Left ventricle myocardium inferior (tissue), 1 donor: ENCODE results near the gene KRTAP29-1. TPM values are rescaled to one million over a fixed set of nuclear protein-coding genes. Genes with fewer than 3 reads are reported as not detected.
A peak's percentile ranks its signal among the peaks of the same experiment; 100 is the strongest.

Experiments
- DNase-seq: peaks from one replicate; pipeline ENCODE4 v3.0.0-alpha.2; 2020
- H3K27ac ChIP-seq: fragments of 200-600 bp; replicated peaks from 2 replicates; pipeline ENCODE4 v1.8.0; 2021
- H3K27me3 ChIP-seq: fragments of 200-600 bp; 2 replicates; pipeline ENCODE4 v1.8.0; 2021; ENCODE audit warnings: low read depth
- H3K36me3 ChIP-seq: fragments of 200-600 bp; 2 replicates; pipeline ENCODE4 v1.8.0; 2021
- H3K4me1 ChIP-seq: fragments of 200-600 bp; 2 replicates; pipeline ENCODE4 v1.8.0; 2021
- H3K4me3 ChIP-seq: fragments of 200-600 bp; 2 replicates; pipeline ENCODE4 v1.8.0; 2021; ENCODE audit warnings: mild to moderate bottlenecking, moderate library complexity
- H3K9me3 ChIP-seq: fragments of 200-600 bp; replicated peaks from 2 replicates; pipeline ENCODE4 v1.8.0; 2021
- intact Hi-C: fragments of 100-400 bp; cut with micrococcal nuclease; formaldehyde crosslinking; loops from one replicate; pipeline ENCODE4 v1.11.0; 2022
- total RNA-seq: library from RNA; stranded (reverse); fragmentation: NEBNext Ultra II Directional; extraction: Animal tissue kit (Norgen Biotek cat#: 25700); gene quantifications from one replicate; pipeline ENCODE4 v1.2.1, GENCODE V29; 2021
- TF ChIP-seq, protein P1 (sequence below): fragments of 200-600 bp; IDR thresholded peaks from 2 replicates; pipeline ENCODE4 v1.8.0; 2021; ENCODE audit warnings: antibody characterized with exemption, mild to moderate bottlenecking, borderline replicate concordance
- donor health status: DM: no; HTN: yes; CAD: no; lungs with severe emphysema.

Gene KRTAP29-1
- total RNA-seq, 1 donor from 2014 or later = not detected

DNA sequence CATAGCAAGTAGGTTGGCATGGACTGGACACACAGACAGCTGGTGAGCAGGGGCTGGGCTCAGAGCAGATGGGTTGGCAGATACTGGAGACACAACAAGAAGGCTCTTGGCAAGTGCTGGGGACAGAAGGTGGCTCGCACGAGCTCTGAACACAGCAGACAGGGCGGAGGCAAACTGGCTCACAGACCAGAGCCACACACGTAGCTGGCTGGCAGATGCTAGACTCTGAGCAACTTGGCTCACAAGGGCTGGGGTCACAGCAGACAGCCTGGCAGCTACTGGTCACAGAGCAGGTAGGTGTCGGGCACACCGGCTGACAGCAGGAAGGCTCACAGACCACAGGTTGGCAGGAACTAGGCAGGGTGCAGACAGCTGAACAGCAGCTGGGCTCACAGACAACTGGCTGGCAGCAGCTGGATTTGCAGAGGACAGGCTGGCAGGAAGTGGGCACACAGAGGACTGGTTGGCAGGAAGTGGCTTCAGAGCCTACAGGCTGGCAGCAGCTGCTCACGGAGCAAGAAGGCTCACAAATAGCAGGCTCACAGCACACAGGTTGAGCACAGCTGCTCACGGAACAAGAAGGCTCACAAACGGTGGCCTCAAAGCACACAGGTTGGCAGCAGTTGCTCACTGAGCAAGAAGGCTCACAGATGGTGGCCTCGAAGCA, 5.7 kb upstream of the KRTAP29-1 start:
- H3K27ac ChIP-seq = peak overlapping the region; percentile 38
- no peak overlapping the region for H3K4me3 ChIP-seq
- H3K27me3 ChIP-seq = peaks cover 83% of the 10 kb centered on the region
- intact Hi-C loops = no loop called here
- peaks cover 6% of the 10 kb centered on the region for H3K4me1 ChIP-seq
- H3K9me3 ChIP-seq = no peaks in the 10 kb centered on the region
- H3K36me3 ChIP-seq = no peaks in the 10 kb centered on the region
- DNase-seq = peak; percentile 58
- TF ChIP-seq, protein P1, sequence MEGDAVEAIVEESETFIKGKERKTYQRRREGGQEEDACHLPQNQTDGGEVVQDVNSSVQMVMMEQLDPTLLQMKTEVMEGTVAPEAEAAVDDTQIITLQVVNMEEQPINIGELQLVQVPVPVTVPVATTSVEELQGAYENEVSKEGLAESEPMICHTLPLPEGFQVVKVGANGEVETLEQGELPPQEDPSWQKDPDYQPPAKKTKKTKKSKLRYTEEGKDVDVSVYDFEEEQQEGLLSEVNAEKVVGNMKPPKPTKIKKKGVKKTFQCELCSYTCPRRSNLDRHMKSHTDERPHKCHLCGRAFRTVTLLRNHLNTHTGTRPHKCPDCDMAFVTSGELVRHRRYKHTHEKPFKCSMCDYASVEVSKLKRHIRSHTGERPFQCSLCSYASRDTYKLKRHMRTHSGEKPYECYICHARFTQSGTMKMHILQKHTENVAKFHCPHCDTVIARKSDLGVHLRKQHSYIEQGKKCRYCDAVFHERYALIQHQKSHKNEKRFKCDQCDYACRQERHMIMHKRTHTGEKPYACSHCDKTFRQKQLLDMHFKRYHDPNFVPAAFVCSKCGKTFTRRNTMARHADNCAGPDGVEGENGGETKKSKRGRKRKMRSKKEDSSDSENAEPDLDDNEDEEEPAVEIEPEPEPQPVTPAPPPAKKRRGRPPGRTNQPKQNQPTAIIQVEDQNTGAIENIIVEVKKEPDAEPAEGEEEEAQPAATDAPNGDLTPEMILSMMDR = no peak

DNA sequence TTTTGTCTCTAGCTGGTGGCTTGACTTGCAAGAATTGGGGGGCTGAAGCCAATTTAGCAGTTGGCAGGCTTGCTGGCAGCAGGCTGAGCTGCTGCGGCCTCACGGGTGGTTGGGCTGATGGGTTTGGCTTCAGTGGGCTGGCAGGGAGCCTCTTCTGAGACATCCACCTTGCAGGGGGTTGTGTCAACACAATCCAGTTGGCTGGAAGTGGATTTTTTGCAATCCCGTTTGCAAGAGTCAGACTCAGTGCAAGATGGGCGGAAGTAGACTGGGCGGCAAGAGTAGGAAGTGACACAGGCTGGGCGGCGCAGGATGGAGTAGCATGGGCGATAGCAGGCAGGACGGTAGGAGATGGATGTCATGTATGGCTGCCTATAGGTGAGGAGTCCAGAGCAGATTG, 5.0 kb upstream of the KRTAP29-1 start:
- intact Hi-C loops = no loop called here
- Histone ChIP-seq H3K9me3 (no peaks in the 10 kb centered on the region), H3K27ac (no peak overlapping the region), H3K36me3 (no peaks in the 10 kb centered on the region), H3K4me3 (no peak overlapping the region), H3K27me3 (peaks cover 76% of the 10 kb centered on the region), H3K4me1 (peaks cover 13% of the 10 kb centered on the region)
- no peak for DNase-seq
- TF ChIP-seq, protein P1 = no peak

DNA sequence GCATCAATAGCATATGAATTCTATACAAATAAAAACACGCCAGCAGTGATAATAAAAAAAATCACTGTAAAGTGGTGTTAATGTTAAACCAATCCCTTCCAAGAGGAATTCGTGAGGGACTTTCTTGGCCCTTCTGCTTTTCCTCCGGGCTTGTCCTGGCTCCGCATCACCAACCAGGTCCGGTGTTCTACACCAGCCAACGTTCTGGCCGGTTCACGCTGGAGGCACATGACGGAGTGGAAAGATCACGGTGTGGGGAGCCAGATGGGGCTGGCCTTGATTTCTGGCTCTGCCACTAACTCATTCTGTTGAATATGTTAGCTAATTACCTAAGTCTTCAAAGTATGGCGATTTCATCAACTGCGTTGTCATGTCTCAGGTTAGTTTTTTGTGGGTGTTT, 1.4 kb upstream of the KRTAP29-1 start:
- H3K4me3 ChIP-seq = no peak overlapping the region
- H3K27me3 ChIP-seq = peaks cover 47% of the 10 kb centered on the region
- intact Hi-C loops = no loop called here
- no peaks in the 10 kb centered on the region for H3K36me3 ChIP-seq
- TF ChIP-seq, protein P1 = no peak
- peaks cover 9% of the 10 kb centered on the region for H3K9me3 ChIP-seq
- no peak for DNase-seq
- peaks cover 13% of the 10 kb centered on the region for H3K4me1 ChIP-seq
- no peak overlapping the region for H3K27ac ChIP-seq

DNA sequence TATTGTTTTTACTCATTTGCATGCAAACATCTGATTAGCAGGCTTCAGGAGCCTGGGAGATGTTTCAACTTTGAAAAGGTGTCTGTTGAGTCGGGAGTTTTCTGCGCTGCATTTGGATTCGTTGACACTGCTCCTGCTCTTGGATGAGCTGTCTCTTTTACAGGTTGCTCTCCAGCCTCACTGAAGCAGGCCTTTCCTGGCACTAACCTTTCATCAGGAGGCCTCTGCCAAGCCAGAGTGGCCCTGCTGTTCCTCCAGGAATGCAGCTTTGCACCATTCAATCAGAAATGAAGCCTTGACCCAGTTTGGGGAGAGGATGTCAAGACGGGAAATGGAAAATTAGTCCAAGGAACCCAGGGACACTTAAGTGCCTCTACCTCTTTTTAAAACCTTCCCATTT, 330 bp upstream of the KRTAP29-1 start:
- H3K4me1 ChIP-seq = peaks cover 7% of the 10 kb centered on the region
- no peak overlapping the region for H3K4me3 ChIP-seq
- H3K36me3 ChIP-seq = no peaks in the 10 kb centered on the region
- TF ChIP-seq, protein P1 = no peak
- peak overlapping the region; percentile 32 for H3K27ac ChIP-seq
- intact Hi-C loops = no loop called here
- DNase-seq = no peak
- peaks cover 46% of the 10 kb centered on the region for H3K27me3 ChIP-seq
- H3K9me3 ChIP-seq = peaks cover 9% of the 10 kb centered on the region

DNA sequence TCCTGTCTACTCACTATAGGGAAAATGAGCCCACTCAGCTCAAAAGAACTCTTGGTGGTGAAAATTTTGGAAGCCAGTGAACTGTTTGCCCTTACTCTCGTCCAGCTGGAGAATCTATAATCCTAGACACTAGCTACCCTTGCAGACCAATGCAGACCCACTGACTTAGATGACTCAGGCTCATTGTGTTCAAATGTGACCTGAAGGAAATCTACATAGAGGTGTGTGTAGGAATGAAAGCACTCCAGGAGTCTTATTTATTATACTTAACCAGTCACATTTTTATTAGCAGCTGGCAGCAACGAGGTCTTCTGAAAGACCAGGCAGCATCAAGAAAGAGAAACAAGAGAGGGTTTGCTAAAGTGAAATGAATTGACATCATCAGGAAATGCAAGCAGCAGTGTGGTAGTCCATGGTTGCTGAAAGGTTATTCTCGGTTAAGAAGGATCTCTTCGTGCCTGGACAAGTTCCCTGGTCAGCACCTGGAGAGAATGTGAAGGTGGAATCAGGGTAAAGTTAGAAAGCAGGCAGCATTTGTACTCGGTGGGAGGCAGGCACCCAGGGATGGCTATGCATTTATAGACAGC, 1.4 kb downstream of the KRTAP29-1 start:
- Histone ChIP-seq H3K9me3 (peaks cover 9% of the 10 kb centered on the region), H3K36me3 (no peaks in the 10 kb centered on the region), H3K4me3 (no peak overlapping the region), H3K27me3 (peaks cover 33% of the 10 kb centered on the region), H3K4me1 (peaks cover 7% of the 10 kb centered on the region), H3K27ac (no peak overlapping the region)
- DNase-seq = no peak
- intact Hi-C loops = no loop called here
- TF ChIP-seq, protein P1 = no peak
